ENCODE data around the gene OBSCN.
"Not testable (repeated sequence)": the region's sequence is repeated elsewhere in the genome, so short reads cannot be mapped to it uniquely, and the experiment has no call there.

OBSCN gene

GRCh38 chr1:228188249-228188648 lies 19.6 kb upstream of the OBSCN start:
- DNase-seq = not testable (repeated sequence)

DNA sequence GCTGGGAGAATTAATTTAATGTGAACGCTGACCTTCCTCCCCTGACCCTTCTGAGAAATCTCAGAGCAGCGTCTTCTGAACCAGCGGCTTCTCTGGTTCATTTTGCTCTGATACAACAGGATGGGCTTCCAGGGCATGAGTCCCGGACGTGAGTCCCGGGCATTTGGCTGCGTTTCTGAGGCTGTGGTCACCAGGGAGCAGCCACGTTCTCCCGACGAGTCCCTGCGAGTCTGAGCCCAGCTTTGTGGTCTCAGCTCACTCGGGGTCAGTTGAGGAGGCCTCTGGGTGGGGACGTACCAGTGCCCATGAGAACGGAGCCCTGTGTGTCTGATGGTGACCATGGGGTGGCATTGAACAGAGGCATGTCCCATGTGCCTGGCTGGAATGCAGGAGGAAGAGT lies 17.7 kb upstream of the OBSCN start:
- no peak for DNase-seq

DNA sequence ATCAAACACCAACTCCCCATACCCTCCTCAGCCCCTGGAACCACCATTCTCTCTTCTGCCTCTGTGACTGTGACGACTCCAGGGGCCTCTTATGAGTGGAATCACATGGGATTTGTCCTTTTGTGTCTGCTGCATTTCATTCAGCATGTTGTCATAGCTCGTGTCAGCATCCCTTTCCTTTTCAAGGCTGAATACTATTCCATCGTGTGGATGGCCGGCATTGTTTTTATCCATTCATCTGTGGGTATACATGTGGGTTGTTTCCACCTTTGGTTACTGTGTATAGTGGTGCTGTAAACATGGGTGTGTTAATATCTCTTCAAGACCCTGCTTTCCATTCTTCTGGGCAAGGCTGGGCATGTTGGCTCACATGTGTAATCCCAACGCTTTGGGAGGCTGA lies 17.1 kb upstream of the OBSCN start:
- DNase-seq = no peak

- DNase-seq = no peak
These were observed 13.4 kb upstream of the OBSCN start for GRCh38 chr1:228194436-228194835.

GRCh38 chr1:228194921-228195812 lies 12.7 kb upstream of the OBSCN start:
- DNase-seq = no peak

- DNase-seq = no peak
These were observed 10.2 kb upstream of the OBSCN start for GRCh38 chr1:228197555-228198147.

DNA sequence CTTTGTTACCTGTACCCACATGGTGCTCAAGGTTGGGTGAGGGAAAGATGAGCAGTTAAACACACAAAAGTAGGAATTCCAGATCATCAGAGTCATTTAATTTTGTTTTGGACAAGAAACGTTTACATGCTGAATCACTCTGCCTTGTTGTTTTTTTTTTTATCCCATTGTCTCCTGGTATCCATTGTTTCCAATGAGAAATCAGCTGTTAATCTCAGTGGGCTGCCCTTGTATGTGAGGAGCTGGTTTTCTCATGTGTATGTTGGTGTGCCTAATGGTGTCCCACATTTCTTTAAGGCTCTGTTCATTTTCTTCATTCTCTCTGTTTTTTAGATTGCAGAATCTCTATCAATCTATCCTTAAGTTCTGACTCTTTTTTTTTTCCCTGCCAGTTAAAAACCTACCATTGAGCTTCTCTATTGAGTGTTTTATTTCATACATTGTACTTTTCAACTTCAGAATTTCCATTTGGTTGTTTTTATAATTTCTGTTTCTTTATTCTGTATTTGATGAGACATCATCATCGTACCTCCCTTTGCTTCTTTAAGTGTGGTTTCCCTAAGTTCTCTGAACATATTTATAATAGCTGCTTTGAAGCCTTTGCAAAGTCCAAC lies 8.8 kb upstream of the OBSCN start:
- DNase-seq = no peak

DNA sequence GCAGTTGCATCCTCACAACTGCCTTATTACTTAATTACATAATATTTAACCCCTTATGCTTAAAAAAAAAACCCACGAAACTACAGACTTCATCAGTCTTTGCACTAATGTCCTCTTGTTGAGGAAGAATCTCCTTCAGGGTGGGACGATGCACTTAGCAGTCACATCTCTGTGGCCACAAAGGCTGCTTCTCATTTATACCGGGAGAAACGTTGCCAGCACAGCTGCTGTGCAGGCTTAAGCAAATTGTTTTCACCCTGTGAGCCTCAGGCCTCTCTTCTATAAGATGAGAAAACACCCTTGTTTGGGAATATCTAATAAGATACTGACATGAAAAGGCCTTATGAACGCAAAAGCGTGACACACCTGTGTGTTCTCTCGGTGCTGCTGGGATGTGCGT lies 2.9 kb upstream of the OBSCN start:
- no peak for DNase-seq

- no peak for DNase-seq
These were observed 2.1 kb upstream of the OBSCN start for GRCh38 chr1:228205526-228206436.

DNA sequence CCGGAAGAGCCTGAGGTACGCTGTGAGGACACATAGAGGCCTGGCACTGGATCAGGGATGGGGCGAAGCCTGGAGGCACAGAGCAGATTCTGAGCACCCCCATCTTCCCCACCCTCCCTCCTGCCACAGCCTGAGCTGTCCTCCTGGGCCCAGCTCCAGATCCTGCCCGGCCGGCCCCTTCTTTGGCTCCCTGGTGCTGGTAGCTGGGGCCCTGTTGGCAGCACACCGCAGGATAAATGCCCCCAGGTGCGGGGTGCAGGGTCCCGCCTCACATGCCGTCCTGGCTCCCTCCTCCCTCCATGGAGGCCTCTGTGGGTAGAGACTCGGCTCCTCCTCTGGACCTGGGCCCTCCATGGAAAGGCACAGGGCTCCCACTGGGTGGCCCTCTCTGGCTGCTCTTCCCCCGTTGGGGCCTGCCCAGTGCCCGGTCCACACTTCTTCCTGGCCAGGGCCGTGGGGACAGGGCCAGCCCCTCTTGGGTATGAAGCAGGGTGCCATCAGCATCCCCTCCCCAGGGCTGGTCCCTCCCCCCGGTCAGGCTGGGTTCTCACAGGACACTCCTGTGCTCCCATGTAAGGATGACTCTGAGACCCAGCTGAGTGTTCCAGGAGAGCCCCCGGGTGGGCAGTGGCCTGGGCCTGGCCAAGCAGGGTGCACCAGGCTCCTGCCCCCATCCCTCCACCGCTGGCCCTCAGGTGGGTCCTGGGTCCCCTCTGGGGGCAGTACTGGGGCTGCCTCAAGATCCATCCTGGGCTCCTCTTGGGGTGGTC lies 1.1 kb upstream of the OBSCN start:
- DNase-seq = no peak

GRCh38 chr1:228207381-228207810 lies 448 bp upstream of the OBSCN start:
- DNase-seq = no peak

DNA sequence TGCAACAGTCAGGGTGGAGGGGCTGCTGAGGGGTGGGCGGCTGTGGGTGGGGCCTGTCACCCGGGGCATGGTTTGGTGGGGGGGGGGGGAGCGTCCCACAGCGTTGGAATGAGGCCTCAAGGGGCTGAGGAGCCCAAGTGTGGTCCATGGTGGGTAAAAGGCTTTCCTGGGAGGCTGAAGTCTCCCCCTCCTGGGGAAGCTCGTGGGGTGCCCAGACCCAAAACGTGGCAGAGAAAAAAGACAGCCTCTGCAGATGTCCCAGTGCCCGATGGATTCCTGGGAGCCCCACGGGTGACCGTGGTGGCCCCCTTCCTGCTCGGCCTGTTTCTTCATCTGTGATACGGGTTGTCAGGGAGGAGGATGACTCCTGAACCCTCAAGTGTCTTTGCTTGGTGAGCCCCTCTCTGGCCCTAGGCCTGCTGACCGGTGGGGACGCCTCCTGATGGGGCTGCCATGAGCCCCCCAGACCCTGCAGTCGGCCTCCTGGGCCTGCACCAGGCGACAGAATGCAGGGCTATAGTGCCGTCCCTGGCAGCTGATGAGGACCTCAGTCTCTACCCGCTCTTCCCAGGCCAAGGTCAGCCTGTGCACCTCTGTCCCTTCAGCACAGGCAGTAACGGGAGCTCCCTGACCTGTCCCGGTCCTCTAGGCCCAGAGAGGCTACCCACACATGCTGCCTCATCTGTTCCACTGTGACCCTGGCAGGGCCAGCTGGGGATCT lies 1.1 kb downstream of the OBSCN start:
- DNase-seq = no peak

DNA sequence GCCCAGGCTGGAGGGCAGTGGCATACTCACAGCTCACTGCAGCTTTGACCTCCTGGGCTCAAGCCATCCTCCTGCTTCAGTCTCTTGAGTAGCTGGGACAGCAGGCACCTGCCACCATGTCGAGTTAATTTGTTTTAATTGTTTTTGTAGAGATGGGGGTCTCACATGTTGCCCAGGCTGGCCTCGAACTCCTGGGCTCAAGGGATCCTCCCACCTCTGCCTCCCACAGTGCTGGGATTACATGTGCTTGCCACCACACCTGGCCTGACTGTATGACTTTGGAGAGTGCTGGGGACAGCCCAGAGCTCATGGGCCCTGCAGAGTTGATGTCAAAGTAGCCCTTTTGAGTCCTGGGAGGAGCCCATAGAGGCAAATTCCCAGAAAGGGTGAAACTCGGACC lies 1.8 kb downstream of the OBSCN start:
- DNase-seq = no peak

- DNase-seq = no peak
These were observed 2.3 kb downstream of the OBSCN start for GRCh38 chr1:228210076-228210651.

GRCh38 chr1:228210712-228211530 lies 3.1 kb downstream of the OBSCN start:
- no peak for DNase-seq

- no peak for DNase-seq
These were observed 3.9 kb downstream of the OBSCN start for GRCh38 chr1:228211531-228212414.

GRCh38 chr1:228212415-228212965 lies 4.6 kb downstream of the OBSCN start:
- DNase-seq = no peak

GRCh38 chr1:228212966-228213844 lies 5.4 kb downstream of the OBSCN start:
- peak; percentile 90 to 93 for DNase-seq
